Left lung (tissue), 10 donors: ENCODE results near the gene CAMTA1. TPM values are rescaled to one million over a fixed set of nuclear protein-coding genes. Genes with fewer than 3 reads are reported as not detected.
"Not testable (repeated sequence)": the region's sequence is repeated elsewhere in the genome, so short reads cannot be mapped to it uniquely, and the experiment has no call there.

Source experiments
- ATAC-seq: fragments of 200-7000 bp; cut with Tn5 transposase; one replicate; pipeline ENCODE4 v1.9.1; 2020; ENCODE audit warnings: moderate library complexity
- DNase-seq, 4 donors: peaks; one replicate each; pipeline ENCODE4 v3.0.0-alpha.2; 2013 to 2020
- H3K27ac ChIP-seq, 2 donors: fragments of 200-600 bp; sonication (generic) in 1 of 2; one replicate each; pipeline versions ENCODE4 v1.5.0 to v1.8.0; 2020 to 2021
- H3K27me3 ChIP-seq, 2 donors: fragments of 200-600 bp; sonication (generic) in 1 of 2; one replicate each; pipeline versions ENCODE4 v1.5.0 to v1.8.0; 2020 to 2021
- H3K36me3 ChIP-seq, 2 donors: fragments of 200-600 bp; sonication (generic) in 1 of 2; one replicate each; pipeline versions ENCODE4 v1.5.0 to v1.8.0; 2020 to 2021
- H3K4me1 ChIP-seq, 2 donors: fragments of 200-600 bp; one replicate each; pipeline ENCODE4 v1.8.0; 2021
- H3K4me3 ChIP-seq, 2 donors: fragments of 200-600 bp; sonication (generic) in 1 of 2; one replicate each; pipeline versions ENCODE4 v1.5.0 to v1.8.0; 2020 to 2021; ENCODE audit warnings: mild to moderate bottlenecking in 1 of 2
- H3K9me3 ChIP-seq, 2 donors: fragments of 200-600 bp; sonication (generic) in 1 of 2; one replicate each; pipeline versions ENCODE4 v1.5.0 to v1.8.0; 2020 to 2021
- CTCF ChIP-seq, 2 donors: fragments of 200-600 bp; sonication (generic) in 1 of 2; IDR thresholded peaks; one replicate each; pipeline versions ENCODE4 v1.5.0 to v1.8.0; 2021; ENCODE audit warnings: antibody characterized with exemption in 2 of 2
- intact Hi-C, 2 donors: fragments of 100-400 bp; cut with DNase I; formaldehyde crosslinking; loops; one replicate each; pipeline versions ENCODE4 v1.11.2 to v1.14.2; 2022
- polyA plus RNA-seq, 6 donors: library from polyadenylated mRNA; unstranded; fragments of 120-200 nt; gene quantifications; one replicate each; pipeline ENCODE4 v1.2.1, GENCODE V29; 2013; ENCODE audit not compliant: insufficient read length in 6 of 6
- total RNA-seq, 2 donors: library from RNA; stranded (reverse); fragmentation: NEBNext Ultra II Directional; extraction: Animal tissue kit (Norgen Biotek cat#: 25700); gene quantifications; one replicate each; pipeline ENCODE4 v1.2.1, GENCODE V29; 2021
- donor health status: DM: no; HTN: yes; CAD: no.
- donor health status: DM: no; HTN: no; CAD: no.

CAMTA1 gene
- total and polyA plus RNA-seq, 8 donors = 42.7 to 69.1 (median 49.4) TPM

- Histone ChIP-seq H3K4me1 (peaks cover 4 to 10% of the 10 kb centered on the region in 2 donors), H3K27ac (no peak overlapping the region), H3K27me3 (no peaks in the 10 kb centered on the region), H3K9me3 (no peaks in the 10 kb centered on the region), H3K4me3 (no peak overlapping the region), H3K36me3 (no peaks in the 10 kb centered on the region)
- no peak for TF ChIP-seq CTCF (IDR thresholded peaks at IDR 0.05)
- peak; percentile 78 for ATAC-seq
- intact Hi-C loops = no loop called here
- peak in 1 of 4 donors; percentile 46 for DNase-seq
Observed at GRCh38 chr1:6832531-6833188, 47.4 kb downstream of the CAMTA1 start.

GRCh38 chr1:6833804-6834203 lies 48.5 kb downstream of the CAMTA1 start:
- no peaks in the 10 kb centered on the region for H3K9me3 ChIP-seq
- peak; percentile 74 for ATAC-seq
- H3K4me3 ChIP-seq = no peak overlapping the region
- H3K27ac ChIP-seq = no peak overlapping the region
- intact Hi-C loops = no loop called here
- peaks cover 4 to 10% of the 10 kb centered on the region in 2 donors for H3K4me1 ChIP-seq
- H3K36me3 ChIP-seq = no peaks in the 10 kb centered on the region
- TF ChIP-seq CTCF (IDR thresholded peaks at IDR 0.05) = no peak
- H3K27me3 ChIP-seq = no peaks in the 10 kb centered on the region
- peak in 1 of 4 donors; percentile 36 for DNase-seq

- no peak for TF ChIP-seq CTCF (IDR thresholded peaks at IDR 0.05)
- H3K27ac ChIP-seq = no peak overlapping the region
- H3K27me3 ChIP-seq = no peaks in the 10 kb centered on the region
- H3K9me3 ChIP-seq = no peaks in the 10 kb centered on the region
- intact Hi-C loops = no loop called here
- H3K36me3 ChIP-seq = no peaks in the 10 kb centered on the region
- DNase-seq (no peak), ATAC-seq (no peak)
- peaks cover 4 to 10% of the 10 kb centered on the region in 2 donors for H3K4me1 ChIP-seq
- H3K4me3 ChIP-seq = no peak overlapping the region
Observed at GRCh38 chr1:6834366-6834765, 49.1 kb downstream of the CAMTA1 start.

GRCh38 chr1:6835139-6835538 lies 49.9 kb downstream of the CAMTA1 start:
- Histone ChIP-seq H3K36me3 (no peaks in the 10 kb centered on the region), H3K4me3 (no peak overlapping the region), H3K27ac (no peak overlapping the region), H3K9me3 (no peaks in the 10 kb centered on the region), H3K4me1 (peaks cover 4 to 10% of the 10 kb centered on the region in 2 donors), H3K27me3 (no peaks in the 10 kb centered on the region)
- ATAC-seq = peak; percentile 60
- TF ChIP-seq CTCF (IDR thresholded peaks at IDR 0.05) = no peak
- DNase-seq = no peak
- intact Hi-C loops = no loop called here

GRCh38 chr1:6842301-6842700 lies 57.0 kb downstream of the CAMTA1 start:
- H3K27ac ChIP-seq = no peak overlapping the region
- TF ChIP-seq CTCF (IDR thresholded peaks at IDR 0.05) = no peak
- DNase-seq (no peak), ATAC-seq (no peak)
- H3K9me3 ChIP-seq = peaks cover 0 to 7% of the 10 kb centered on the region in 2 donors
- intact Hi-C loops = no loop called here
- H3K36me3 ChIP-seq = peaks cover 0 to 8% of the 10 kb centered on the region in 2 donors
- no peak overlapping the region for H3K4me3 ChIP-seq
- no peaks in the 10 kb centered on the region for H3K4me1 ChIP-seq
- no peaks in the 10 kb centered on the region for H3K27me3 ChIP-seq

GRCh38 chr1:6845786-6846185 lies 60.5 kb downstream of the CAMTA1 start:
- intact Hi-C loops = not testable (repeated sequence)

More at GRCh38 chr1:6845786-6846185, 60.5 kb downstream of the CAMTA1 start:
- H3K4me1 ChIP-seq, DNase-seq, H3K4me3 ChIP-seq, ATAC-seq, H3K9me3 ChIP-seq, H3K36me3 ChIP-seq, H3K27me3 ChIP-seq, H3K27ac ChIP-seq: not testable (repeated sequence)
